Measurements from ENCODE around the gene PAFAH1B2. TPM values are rescaled to one million over a fixed set of nuclear protein-coding genes. Genes with fewer than 3 reads are reported as not detected.

PAFAH1B2 gene
- total and polyA plus RNA-seq, 2 of the 8 experiments (the other 6 are each of a cell fraction or from before 2014, with no cell fraction given): 38.2 to 161 TPM

GRCh38 chr11:117176186-117176585, 32.1 kb downstream of the PAFAH1B2 start:
- Histone ChIP-seq H3K27ac (ENCODE audit: low read depth, low read length) (no peak overlapping the region), H3K79me1 (ENCODE audit: low read depth, low read length) (no peaks in the 10 kb centered on the region; the same call in 1 of the 2 replicates), H2BK15ac (ENCODE audit: low read length) (no peak overlapping the region), H2AK5ac (ENCODE audit: low read depth, low read length) (no peak overlapping the region), H3K23me2 (ENCODE audit: low read depth, low read length) (peaks cover 11% of the 10 kb centered on the region), H2BK12ac (ENCODE audit: low read depth, low read length) (no peak overlapping the region), H3K4me2 (ENCODE audit: insufficient read depth in 1 of 2, low read depth in 2 of 2, low read length in 2 of 2) (no peak overlapping the region), H3K4me1 (replicated peaks in 1 of 4; ENCODE audit: control insufficient read depth in 3 of 4, insufficient read depth in 4 of 4, low read length in 3 of 4) (peaks cover 6 to 16% (median 12%) of the 10 kb centered on the region in 4 experiments), H3K23ac (ENCODE audit: insufficient read length) (no peak overlapping the region), H2AFZ (ENCODE audit: low read length) (no peak overlapping the region), H2BK20ac (ENCODE audit: low read length) (no peak overlapping the region), H4K20me1 (replicated peaks in 1 of 2; ENCODE audit: control insufficient read depth in 1 of 2, insufficient read depth in 2 of 2, low read length in 2 of 2) (peaks cover 0 to 3% of the 10 kb centered on the region in 2 experiments), H4K5ac (ENCODE audit: insufficient read length, low read depth, low read length) (no peak overlapping the region), H3K9me3 (ENCODE audit: insufficient read depth in 2 of 2, low read depth in 1 of 2, low read length in 1 of 2) (no peaks in the 10 kb centered on the region), H4K8ac (ENCODE audit: extremely low read depth, insufficient read depth, low read length) (no peak overlapping the region), H3K79me2 (ENCODE audit: control insufficient read depth in 1 of 2, insufficient read depth in 2 of 2, low read length in 2 of 2) (no peaks in the 10 kb centered on the region), H3K4me3 (ENCODE audit: extremely low read depth in 1 of 4, insufficient read depth in 2 of 4, low read depth in 3 of 4, low read length in 4 of 4) (no peak overlapping the region), H4K91ac (replicated peaks; ENCODE audit: insufficient read length, low read length) (no peak overlapping the region), H3K9ac (replicated peaks in 1 of 4; ENCODE audit: extremely low read depth in 1 of 4, low read depth in 3 of 4, low read length in 3 of 4) (no peak overlapping the region), H2BK5ac (ENCODE audit: low read depth, low read length) (no peak overlapping the region), H3K18ac (ENCODE audit: extremely low read depth, low read length) (no peak overlapping the region), H3K4ac (replicated peaks; ENCODE audit: insufficient read length, low read depth, low read length) (no peak overlapping the region), H2BK120ac (replicated peaks; ENCODE audit: low read depth, low read length) (no peak overlapping the region), H3K36me3 (ENCODE audit: control insufficient read depth in 2 of 4, insufficient read depth in 4 of 4, low read length in 3 of 4) (peaks cover 2 to 11% (median 4%) of the 10 kb centered on the region in 4 experiments; a peak in 3 of 8 replicates), H3K14ac (ENCODE audit: insufficient read length) (no peak overlapping the region), H3K27me3 (replicated peaks in 1 of 4; ENCODE audit: control insufficient read depth in 3 of 4, extremely low read depth in 1 of 4, insufficient read depth in 3 of 4, low read length in 3 of 4) (no peaks in the 10 kb centered on the region), H3K56ac (replicated peaks; ENCODE audit: insufficient read length, low read depth, low read length) (no peak overlapping the region)
- TF ChIP-seq BCL11A (IDR thresholded peaks at IDR 0.05; ENCODE audit: low read depth in 2 of 2, low read length in 2 of 2): no peak
- TF ChIP-seq POLR2A (IDR thresholded peaks at IDR 0.05; ENCODE audit: control extremely low read depth in 1 of 2, low read depth in 2 of 2, low read length in 2 of 2): peak in 1 of 2 experiments; percentile 27; a peak in 1 of 3 replicates
- TF ChIP-seq JUN (IDR thresholded peaks at IDR 0.05; ENCODE audit: low read depth, low read length): no peak
- no peak for FAIRE-seq
- DNase-seq (ENCODE audit: low read depth in 1 of 2, low spot score in 2 of 2): no peak
- CTCF ChIA-PET (ENCODE audit: partially characterized antibody): interaction anchor here (2.0 to 14.0 kb wide), 3 partner anchors 11 to 48 kb away, joined by 5 to 359 read pairs (median 249); partner anchors contain the start of genes PCSK7, RNF214 and TAGLN
- WGBS, 2 experiments (ENCODE audit: extremely low coverage in 1 of 2, insufficient coverage in 1 of 2, insufficient read length in 1 of 2, insufficient replicate concordance in 2 of 2, low coverage in 1 of 2, low lambda C conversion rate in 2 of 2, missing lambda C conversion rate in 1 of 2): 81% methylated on average over 1 of the region's 1 CpG; no CpG with 5 or more reads in 1 of the 2 experiments
- POLR2A ChIA-PET (ENCODE audit: partially characterized antibody): interaction anchor here (1.2 to 4.6 kb wide), 5 partner anchors 9 to 51 kb away, joined by 3 to 18 read pairs (median 6); no protein-coding TSS in a partner anchor

All from H1 (cell line).